PC-9 (cell line): ENCODE measurements around the gene CYP4A22. TPM values are rescaled to one million over a fixed set of nuclear protein-coding genes. Genes with fewer than 3 reads are reported as not detected.
"Not testable (repeated sequence)": the region's sequence is repeated elsewhere in the genome, so short reads cannot be mapped to it uniquely, and the experiment has no call there.

Experiments used
- Bru-seq: library from RNA; stranded (reverse); fragments of 400-500 nt; gene quantifications from one replicate; lab custom pipeline; 2021; lab: Mats Ljungman, UMichigan
- BruChase-seq, 2 experiments: library from RNA; stranded (reverse); fragments of 400-500 nt; gene quantifications; one replicate each; lab custom pipeline; 2021; lab: Mats Ljungman, UMichigan
- BruUV-seq: library from RNA; stranded (reverse); fragments of 400-500 nt; replicated peaks from 2 replicates; lab custom pipeline; 2021; lab: Mats Ljungman, UMichigan
- CTCF ChIA-PET: fragments of 300-600 bp; sonication (Branson Sonifier 250); formaldehyde crosslinking; loops from one replicate; lab custom pipeline; 2022; ENCODE audit warnings: antibody characterized with exemption; lab: Charles Lee
- POLR2A ChIA-PET: fragments of 300-600 bp; sonication (Branson Sonifier 250); formaldehyde crosslinking; loops from one replicate; lab custom pipeline; 2022; ENCODE audit warnings: antibody characterized with exemption; ENCODE audit not compliant: unreplicated experiment; lab: Charles Lee
- DNase-seq, 2 experiments: peaks; one replicate each; pipeline versions ENCODE4 v3.0.0 to v3.0.0-alpha.2; 2015 to 2022; ENCODE audit warnings: mixed read lengths in 1 of 2
- H2AFZ ChIP-seq: fragments of 200-600 bp; sonication (generic); 2 replicates; pipeline ENCODE4 v1.8.1; 2017; ENCODE audit warnings: antibody characterized with exemption
- H3F3A ChIP-seq: fragments of 200-600 bp; sonication (generic); 2 replicates; pipeline ENCODE4 v1.8.1; 2017; ENCODE audit warnings: antibody characterized with exemption, mild to moderate bottlenecking, low read depth; ENCODE audit not compliant: insufficient read depth
- H3K27ac ChIP-seq: fragments of 200-600 bp; sonication (generic); 2 replicates; pipeline ENCODE4 v1.6.1; 2016; ENCODE audit warnings: mixed run types
- H3K27me3 ChIP-seq: fragments of 200-600 bp; sonication (generic); 2 replicates; pipeline ENCODE4 v1.6.1; 2016; ENCODE audit warnings: low read depth, mixed run types; ENCODE audit not compliant: insufficient read depth
- H3K36me3 ChIP-seq: fragments of 200-600 bp; sonication (generic); 2 replicates; pipeline ENCODE4 v1.6.1; 2016; ENCODE audit warnings: low read depth, mixed run types
- H3K4me1 ChIP-seq: fragments of 200-600 bp; sonication (generic); replicated peaks from 2 replicates; pipeline ENCODE4 v1.6.1; 2016; ENCODE audit warnings: mixed run types; ENCODE audit not compliant: insufficient read depth
- H3K4me2 ChIP-seq: fragments of 200-600 bp; sonication (generic); 2 replicates; pipeline ENCODE4 v1.6.1; 2017; ENCODE audit warnings: mixed run types
- H3K4me3 ChIP-seq: fragments of 200-600 bp; sonication (generic); 2 replicates; pipeline ENCODE4 v1.6.1; 2016; ENCODE audit warnings: mixed run types
- H3K79me2 ChIP-seq: fragments of 200-600 bp; sonication (generic); 2 replicates; pipeline ENCODE4 v1.6.1; 2017; ENCODE audit warnings: low read depth, mixed run types
- H3K9me2 ChIP-seq: fragments of 200-600 bp; sonication (generic); 2 replicates; pipeline ENCODE4 v1.8.1; 2017; ENCODE audit warnings: mild to moderate bottlenecking; ENCODE audit not compliant: insufficient read depth
- H3K9me3 ChIP-seq: fragments of 200-600 bp; sonication (generic); 2 replicates; pipeline ENCODE4 v1.8.1; 2016; ENCODE audit warnings: low read depth; ENCODE audit not compliant: insufficient read depth
- H4K20me1 ChIP-seq: fragments of 200-600 bp; sonication (generic); 2 replicates; pipeline ENCODE4 v1.8.1; 2017; ENCODE audit not compliant: insufficient read depth
- CTCF ChIP-seq: fragments of 200-600 bp; sonication (generic); conservative IDR thresholded peaks from 2 replicates; pipeline ENCODE4 v1.6.1; 2017; ENCODE audit warnings: mixed run types, antibody characterized with exemption, mild to moderate bottlenecking, moderate library complexity
- intact Hi-C: fragments of 100-400 bp; cut with micrococcal nuclease; formaldehyde crosslinking; loops from one replicate; pipeline ENCODE4 v1.10.0; 2022; ENCODE audit not compliant: unreplicated experiment
- long read RNA-seq: library from polyadenylated mRNA; stranded (forward); transcript quantifications from one replicate; pipeline ENCODE4 v2.0.0, GENCODE V29; 2022
- total RNA-seq: library from RNA; stranded (reverse); gene quantifications from 2 replicates; pipeline ENCODE4 v1.2.3, GENCODE V29; 2021

The CYP4A22 gene
- total RNA-seq, result not detected in 2 replicates
- Bru-seq, nascent RNA, result not detected
- not detected for BruChase-seq, experiment 1, labeled RNA remaining after a 2-hour chase
- BruChase-seq, experiment 2, labeled RNA remaining after a 6-hour chase, result not detected
- long read RNA-seq, result 0 reads

GRCh38 chr1:47137198-47137597 is at the start of gene CYP4A22:
Gene CYP4A22 (plus strand): TSS chr1:47137441. CDS start chr1:47137486, 45 bp downstream.
- TF ChIP-seq CTCF, result no peak
- Histone ChIP-seq H3F3A (no peaks in the 10 kb centered on the region), H3K79me2 (no peaks in the 10 kb centered on the region), H3K27ac (no peak within 1 kb of the TSS), H3K36me3 (no peaks in the 10 kb centered on the region), H4K20me1 (no peaks in the 10 kb centered on the region), H3K9me3 (no peaks in the 10 kb centered on the region), H3K9me2 (0 out of 2 replicates have a peak, but pooled peaks cover 3% of the 10 kb centered on the region), H3K4me1 (no peaks in the 10 kb centered on the region), H3K4me3 (no peak within 1 kb of the TSS), H2AFZ (no peak within 1 kb of the TSS), H3K27me3 (no peaks in the 10 kb centered on the region), H3K4me2 (no peak within 1 kb of the TSS)
- ChIA-PET CTCF (no interaction called here), POLR2A (no interaction called here)
- no peak for DNase-seq
- intact Hi-C loops, result no loop called here
- BruUV-seq, result no TSS peak

- DNase-seq, result peak in 1 of 2 experiments; percentile 26
- peak; percentile 77 for TF ChIP-seq CTCF
These were observed 47.9 kb upstream of the CYP4A22 start for GRCh38 chr1:47089356-47089755.

GRCh38 chr1:47091476-47091875 is 45.8 kb upstream of the CYP4A22 start:
- H2AFZ ChIP-seq, H4K20me1 ChIP-seq, POLR2A ChIA-PET, H3K27me3 ChIP-seq, H3K9me2 ChIP-seq, H3K4me1 ChIP-seq, BruUV-seq, DNase-seq, H3K4me3 ChIP-seq, H3K4me2 ChIP-seq, H3K36me3 ChIP-seq, intact Hi-C loops, H3K27ac ChIP-seq, H3K9me3 ChIP-seq, H3F3A ChIP-seq, H3K79me2 ChIP-seq: not testable (repeated sequence)
- peak; percentile 58 for TF ChIP-seq CTCF
- CTCF ChIA-PET, result interaction anchor here (0.7 kb wide), 1 partner anchor 316 kb away, joined by 4 read pairs; no protein-coding TSS in a partner anchor

More at GRCh38 chr1:47089356-47089755, 47.9 kb upstream of the CYP4A22 start:
- H3K4me1 ChIP-seq, H3F3A ChIP-seq, H3K4me3 ChIP-seq, BruUV-seq, H3K36me3 ChIP-seq, CTCF ChIA-PET, H4K20me1 ChIP-seq, H3K79me2 ChIP-seq, H3K27ac ChIP-seq, POLR2A ChIA-PET, H3K27me3 ChIP-seq, H3K9me3 ChIP-seq, H3K4me2 ChIP-seq, H2AFZ ChIP-seq, H3K9me2 ChIP-seq: not testable (repeated sequence)
- intact Hi-C loops, result loop anchor here (10.0 kb wide), 1 partner anchor 685 kb away; no protein-coding TSS in a partner anchor
